ENCODE measurements around the gene GSTA4.

- TF ChIP-seq CTCF (IDR thresholded peaks at IDR 0.05; ENCODE audit: low read depth, low read length) (no peak), MYC (IDR thresholded peaks at IDR 0.05; ENCODE audit: low read depth, low read length) (no peak)
These were observed 19.0 kb upstream of the GSTA4 start for GRCh38 chr6:53014063-53014462.
